ENCODE data around the gene NADSYN1.

Gene NADSYN1

GRCh38 chr11:71474771-71475483 lies 21.9 kb downstream of the NADSYN1 start:
- DNase-seq: no peak

GRCh38 chr11:71476031-71476430 lies 23.0 kb downstream of the NADSYN1 start:
- DNase-seq: no peak

GRCh38 chr11:71476926-71477640 lies 24.1 kb downstream of the NADSYN1 start:
- no peak for DNase-seq

- peak; percentile 1 for DNase-seq
These were observed 24.9 kb downstream of the NADSYN1 start for GRCh38 chr11:71477641-71478527.

- DNase-seq: no peak
These were observed 25.5 kb downstream of the NADSYN1 start for GRCh38 chr11:71478528-71478840.

- DNase-seq: no peak
These were observed 28.3 kb downstream of the NADSYN1 start for GRCh38 chr11:71481101-71481960.

GRCh38 chr11:71482216-71482615 lies 29.2 kb downstream of the NADSYN1 start:
- DNase-seq: no peak

- DNase-seq: no peak
These were observed 29.9 kb downstream of the NADSYN1 start for GRCh38 chr11:71482746-71483364.

GRCh38 chr11:71483692-71484091 lies 30.7 kb downstream of the NADSYN1 start:
- no peak for DNase-seq

- DNase-seq: no peak
These were observed 31.5 kb downstream of the NADSYN1 start for GRCh38 chr11:71484248-71485062.

- no peak for DNase-seq
These were observed 32.0 kb downstream of the NADSYN1 start for GRCh38 chr11:71485063-71485399.

GRCh38 chr11:71485466-71485865 lies 32.5 kb downstream of the NADSYN1 start:
- DNase-seq: no peak

GRCh38 chr11:71486320-71486719 lies 33.3 kb downstream of the NADSYN1 start:
- no peak for DNase-seq

GRCh38 chr11:71488681-71489270 lies 35.8 kb downstream of the NADSYN1 start:
- no peak for DNase-seq

- no peak for DNase-seq
These were observed 36.5 kb downstream of the NADSYN1 start for GRCh38 chr11:71489311-71490043.

GRCh38 chr11:71490044-71490730 lies 37.2 kb downstream of the NADSYN1 start:
- DNase-seq: no peak

GRCh38 chr11:71490731-71491390 lies 37.9 kb downstream of the NADSYN1 start:
- no peak for DNase-seq

GRCh38 chr11:71491531-71491930 lies 38.5 kb downstream of the NADSYN1 start:
- no peak for DNase-seq

GRCh38 chr11:71491940-71492339 lies 38.9 kb downstream of the NADSYN1 start:
- no peak for DNase-seq

Data from NCI-H2171 treated with DMSO at 0.1 percent for 48 hours (cell line).